ENCODE results near the gene SFXN5.

DNA sequence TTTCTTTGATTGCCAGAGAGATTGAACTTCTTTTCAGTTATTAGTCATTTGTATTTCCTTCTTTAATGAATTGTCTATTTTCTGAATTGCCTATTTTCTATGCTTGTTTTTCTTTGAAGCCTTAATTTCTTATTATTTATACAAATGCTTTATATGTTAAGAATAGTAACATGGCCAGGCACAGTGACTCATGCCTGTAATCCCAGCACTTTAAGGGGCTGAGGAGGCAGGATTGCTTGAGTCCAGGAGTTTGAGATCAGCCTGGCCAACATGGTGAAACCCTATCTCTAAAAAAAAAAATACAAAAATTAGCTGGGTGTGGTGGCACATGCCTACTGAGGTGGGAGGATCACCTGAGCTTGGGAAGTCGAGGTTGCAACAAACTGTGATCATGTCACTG is 45.9 kb upstream of the SFXN5 start:
- TF ChIP-seq, protein P1, sequence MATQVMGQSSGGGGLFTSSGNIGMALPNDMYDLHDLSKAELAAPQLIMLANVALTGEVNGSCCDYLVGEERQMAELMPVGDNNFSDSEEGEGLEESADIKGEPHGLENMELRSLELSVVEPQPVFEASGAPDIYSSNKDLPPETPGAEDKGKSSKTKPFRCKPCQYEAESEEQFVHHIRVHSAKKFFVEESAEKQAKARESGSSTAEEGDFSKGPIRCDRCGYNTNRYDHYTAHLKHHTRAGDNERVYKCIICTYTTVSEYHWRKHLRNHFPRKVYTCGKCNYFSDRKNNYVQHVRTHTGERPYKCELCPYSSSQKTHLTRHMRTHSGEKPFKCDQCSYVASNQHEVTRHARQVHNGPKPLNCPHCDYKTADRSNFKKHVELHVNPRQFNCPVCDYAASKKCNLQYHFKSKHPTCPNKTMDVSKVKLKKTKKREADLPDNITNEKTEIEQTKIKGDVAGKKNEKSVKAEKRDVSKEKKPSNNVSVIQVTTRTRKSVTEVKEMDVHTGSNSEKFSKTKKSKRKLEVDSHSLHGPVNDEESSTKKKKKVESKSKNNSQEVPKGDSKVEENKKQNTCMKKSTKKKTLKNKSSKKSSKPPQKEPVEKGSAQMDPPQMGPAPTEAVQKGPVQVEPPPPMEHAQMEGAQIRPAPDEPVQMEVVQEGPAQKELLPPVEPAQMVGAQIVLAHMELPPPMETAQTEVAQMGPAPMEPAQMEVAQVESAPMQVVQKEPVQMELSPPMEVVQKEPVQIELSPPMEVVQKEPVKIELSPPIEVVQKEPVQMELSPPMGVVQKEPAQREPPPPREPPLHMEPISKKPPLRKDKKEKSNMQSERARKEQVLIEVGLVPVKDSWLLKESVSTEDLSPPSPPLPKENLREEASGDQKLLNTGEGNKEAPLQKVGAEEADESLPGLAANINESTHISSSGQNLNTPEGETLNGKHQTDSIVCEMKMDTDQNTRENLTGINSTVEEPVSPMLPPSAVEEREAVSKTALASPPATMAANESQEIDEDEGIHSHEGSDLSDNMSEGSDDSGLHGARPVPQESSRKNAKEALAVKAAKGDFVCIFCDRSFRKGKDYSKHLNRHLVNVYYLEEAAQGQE (IDR thresholded peaks at IDR 0.05; ENCODE audit: insufficient read depth in 1 of 2, low read depth in 2 of 2, low read length in 2 of 2), result no peak
- TF ChIP-seq POLR2AphosphoS5 (IDR thresholded peaks at IDR 0.05; ENCODE audit: low read depth, low read length), result no peak

Data from PFSK-1 (cell line).